Measurements from ENCODE around the gene STRA6.

STRA6 gene

DNA sequence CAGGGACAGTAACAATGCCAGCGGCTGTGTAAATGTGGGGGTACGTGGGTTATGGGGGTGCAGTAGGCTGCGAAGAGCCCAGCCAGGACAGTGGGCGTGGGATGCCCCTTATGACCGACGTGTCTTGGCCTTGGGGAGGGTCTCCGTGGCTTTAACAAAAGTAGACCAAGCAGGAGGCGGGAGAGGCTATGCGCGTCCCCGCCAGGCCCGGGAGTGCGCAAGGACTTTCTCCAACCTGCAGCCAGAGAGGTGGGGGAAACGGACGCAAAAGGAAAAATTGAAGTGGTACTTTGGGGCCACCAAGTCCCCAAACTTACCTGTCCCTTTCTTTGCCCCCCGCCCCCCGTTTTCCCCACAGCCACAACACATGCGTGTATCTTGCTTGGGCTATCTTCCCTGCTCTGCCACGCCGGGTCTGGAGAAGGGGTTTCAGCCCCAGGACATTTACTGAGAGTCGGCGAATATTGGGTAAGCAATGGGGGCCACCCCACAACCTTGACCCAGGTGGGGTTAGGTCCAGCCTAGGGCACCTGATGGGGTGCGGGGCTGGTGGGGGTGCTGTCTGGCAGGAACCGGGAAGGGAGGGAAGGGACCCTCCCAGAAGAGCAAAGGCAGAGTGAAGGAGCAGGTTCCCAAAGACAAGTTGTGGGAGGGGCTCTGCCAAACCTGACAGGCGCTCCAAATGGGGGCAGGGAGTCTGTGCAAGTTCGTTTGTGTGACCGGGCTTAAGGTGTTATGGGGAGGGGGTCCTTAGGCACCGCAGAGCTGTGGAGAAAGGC lies 71.5 kb downstream of the STRA6 start:
- no peak for DNase-seq (ENCODE audit: low spot score)

DNA sequence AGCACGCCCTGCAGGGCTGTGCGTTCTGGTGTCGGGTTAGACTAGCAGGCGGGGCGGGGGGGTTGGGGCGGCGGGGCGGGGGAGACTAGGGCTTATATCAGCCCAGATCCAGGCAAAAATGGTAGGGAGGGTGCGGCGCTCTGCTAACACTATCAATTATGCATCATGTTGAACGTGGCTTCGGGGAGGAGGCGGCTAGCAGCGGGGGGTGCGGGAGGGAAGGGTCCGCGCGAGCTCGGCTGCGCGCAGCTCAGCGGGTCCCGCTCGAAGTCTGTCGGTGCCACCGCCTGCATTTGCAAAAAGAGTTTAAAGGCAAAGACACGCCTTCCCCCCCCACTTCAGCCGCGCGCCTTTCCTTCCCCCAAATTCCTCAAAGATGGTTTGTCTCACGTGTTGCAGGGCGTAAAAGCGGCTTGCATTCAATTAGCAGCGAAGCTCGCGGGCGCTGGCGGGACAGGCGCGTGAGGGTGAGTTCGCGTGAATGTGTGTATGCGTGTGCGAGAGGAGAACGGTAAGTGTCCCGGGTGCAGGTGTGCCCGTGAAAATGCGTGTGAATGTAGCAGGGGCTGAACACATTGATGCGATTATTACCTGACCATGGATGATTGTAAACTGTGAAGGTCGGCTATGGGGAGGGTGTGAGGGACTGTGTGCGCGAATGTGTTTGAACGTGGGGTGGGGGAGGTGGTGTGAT lies 72.3 kb downstream of the STRA6 start, which contains the start of gene ISLR2:
ISLR2 (plus strand) TSS at position 432 of the 694 bp plus-strand sequence. CDS start 2,169 bp downstream, outside the sequence.
- no peak for DNase-seq (ENCODE audit: low spot score)

DNA sequence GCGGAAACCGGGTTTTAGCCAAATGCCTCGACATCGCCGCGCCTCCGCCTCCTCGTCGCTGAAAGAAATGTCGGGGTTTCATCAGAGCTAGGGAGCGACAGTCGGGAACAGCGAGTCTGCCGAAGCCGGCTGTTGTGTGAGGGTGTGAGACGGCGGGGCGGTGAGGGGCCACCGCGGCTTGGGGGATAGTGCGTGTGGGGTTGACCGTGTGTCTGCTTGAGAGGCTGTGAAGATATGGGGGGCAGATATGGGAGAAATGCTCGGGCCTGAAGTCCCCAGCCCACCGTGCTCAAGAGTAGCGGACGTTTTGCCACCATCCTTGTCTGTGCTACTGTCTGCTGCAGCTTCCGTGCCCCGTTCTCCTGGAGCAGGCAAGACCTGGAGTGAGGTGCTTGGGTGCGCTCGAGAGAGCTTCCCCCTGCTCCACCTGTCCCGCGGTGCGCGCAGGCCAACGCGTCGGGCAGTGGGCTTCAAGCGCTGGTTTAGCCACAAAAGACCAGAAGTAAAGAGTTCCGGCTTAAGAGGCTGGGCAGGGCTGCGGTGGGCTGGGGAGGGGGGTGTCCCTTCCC lies 72.9 kb downstream of the STRA6 start:
- no peak for DNase-seq (ENCODE audit: low spot score)
